Stimulated activated naive CD8-positive, alpha-beta T cell treated with anti-CD3 and anti-CD28 coated beads, Interleukin-15, Interleukin-2, amounts not matched to agents 100 ng/mL and 50 ng/mL, for 24 hours (primary cell): ENCODE data around the gene RFC5.
A peak's percentile ranks its signal among the peaks of the same experiment; 100 is the strongest.

Experiments used
- H3K27ac Mint-ChIP-seq: one replicate; pipeline ENCODE4 v1.8.0; 2021; ENCODE audit warnings: mild to moderate bottlenecking, mixed read lengths
- H3K27me3 Mint-ChIP-seq: one replicate; pipeline ENCODE4 v1.8.0; 2021; ENCODE audit warnings: mixed read lengths
- H3K36me3 Mint-ChIP-seq: one replicate; pipeline ENCODE4 v1.8.0; 2021; ENCODE audit warnings: low read depth, mixed read lengths
- H3K4me1 Mint-ChIP-seq: one replicate; pipeline ENCODE4 v1.8.0; 2021; ENCODE audit warnings: low read depth, mixed read lengths
- H3K4me3 Mint-ChIP-seq: one replicate; pipeline ENCODE4 v1.8.0; 2021; ENCODE audit warnings: mild to moderate bottlenecking, mixed read lengths
- H3K9me3 Mint-ChIP-seq: one replicate; pipeline ENCODE4 v1.8.0; 2021; ENCODE audit warnings: mixed read lengths

RFC5 gene

GRCh38 chr12:118052324-118053070 is 36.0 kb downstream of the RFC5 start:
- no peaks in the 10 kb centered on the region for H3K27me3 Mint-ChIP-seq
- peaks cover 28% of the 10 kb centered on the region for H3K36me3 Mint-ChIP-seq
- H3K4me3 Mint-ChIP-seq = peak overlapping the region; percentile 56
- H3K27ac Mint-ChIP-seq = peak overlapping the region; percentile 89
- H3K9me3 Mint-ChIP-seq = no peaks in the 10 kb centered on the region
- peaks cover 40% of the 10 kb centered on the region for H3K4me1 Mint-ChIP-seq

GRCh38 chr12:118053071-118053985 is 36.8 kb downstream of the RFC5 start:
- peak overlapping the region; percentile 89 for H3K27ac Mint-ChIP-seq
- peaks cover 28% of the 10 kb centered on the region for H3K36me3 Mint-ChIP-seq

GRCh38 chr12:118055144-118055557 is 38.6 kb downstream of the RFC5 start:
- Mint-ChIP-seq H3K4me1 (peaks cover 58% of the 10 kb centered on the region), H3K27me3 (no peaks in the 10 kb centered on the region), H3K9me3 (no peaks in the 10 kb centered on the region), H3K4me3 (no peak overlapping the region), H3K36me3 (peaks cover 21% of the 10 kb centered on the region), H3K27ac (no peak overlapping the region)

More at GRCh38 chr12:118053071-118053985, 36.8 kb downstream of the RFC5 start:
- Mint-ChIP-seq H3K9me3 (no peaks in the 10 kb centered on the region), H3K4me1 (peaks cover 40% of the 10 kb centered on the region), H3K4me3 (no peak overlapping the region), H3K27me3 (no peaks in the 10 kb centered on the region)

- Mint-ChIP-seq H3K27ac (peak overlapping the region; percentile 65), H3K4me1 (peaks cover 56% of the 10 kb centered on the region), H3K4me3 (no peak overlapping the region), H3K27me3 (no peaks in the 10 kb centered on the region), H3K36me3 (peaks cover 13% of the 10 kb centered on the region), H3K9me3 (no peaks in the 10 kb centered on the region)
Observed at GRCh38 chr12:118055865-118056773, 39.6 kb downstream of the RFC5 start.

- H3K9me3 Mint-ChIP-seq = no peaks in the 10 kb centered on the region
- no peaks in the 10 kb centered on the region for H3K27me3 Mint-ChIP-seq
- H3K4me3 Mint-ChIP-seq = no peak overlapping the region
- peaks cover 44% of the 10 kb centered on the region for H3K4me1 Mint-ChIP-seq
- H3K36me3 Mint-ChIP-seq = no peaks in the 10 kb centered on the region
- H3K27ac Mint-ChIP-seq = no peak overlapping the region
Observed at GRCh38 chr12:118058227-118058626, 41.7 kb downstream of the RFC5 start.

GRCh38 chr12:118058881-118059280 is 42.4 kb downstream of the RFC5 start:
- H3K9me3 Mint-ChIP-seq = no peaks in the 10 kb centered on the region
- no peaks in the 10 kb centered on the region for H3K36me3 Mint-ChIP-seq
- peaks cover 47% of the 10 kb centered on the region for H3K4me1 Mint-ChIP-seq
- H3K4me3 Mint-ChIP-seq = peak overlapping the region; percentile 89
- no peaks in the 10 kb centered on the region for H3K27me3 Mint-ChIP-seq
- H3K27ac Mint-ChIP-seq = peak overlapping the region; percentile 93

- Mint-ChIP-seq H3K27ac (peak overlapping the region; percentile 93), H3K36me3 (no peaks in the 10 kb centered on the region), H3K9me3 (no peaks in the 10 kb centered on the region), H3K4me3 (peak overlapping the region; percentile 89), H3K27me3 (no peaks in the 10 kb centered on the region), H3K4me1 (peaks cover 54% of the 10 kb centered on the region)
Observed at GRCh38 chr12:118059341-118060191, 43.1 kb downstream of the RFC5 start.

- H3K4me3 Mint-ChIP-seq = peak overlapping the region; percentile 89
- no peaks in the 10 kb centered on the region for H3K9me3 Mint-ChIP-seq
- peak overlapping the region; percentile 93 for H3K27ac Mint-ChIP-seq
- peaks cover 58% of the 10 kb centered on the region for H3K4me1 Mint-ChIP-seq
- H3K36me3 Mint-ChIP-seq = no peaks in the 10 kb centered on the region
- H3K27me3 Mint-ChIP-seq = no peaks in the 10 kb centered on the region
Observed at GRCh38 chr12:118060301-118061010, 44.0 kb downstream of the RFC5 start.

GRCh38 chr12:118061011-118061872 is 44.7 kb downstream of the RFC5 start, which contains the start of gene WSB2:
Gene WSB2 (minus strand): TSS chr12:118061179. CDS start chr12:118061048, 131 bp downstream.
- no peaks in the 10 kb centered on the region for H3K36me3 Mint-ChIP-seq
- H3K27me3 Mint-ChIP-seq = no peaks in the 10 kb centered on the region
- H3K27ac Mint-ChIP-seq = peak within 1 kb of the TSS; percentile 93
- peak within 1 kb of the TSS; percentile 89 for H3K4me3 Mint-ChIP-seq
- H3K9me3 Mint-ChIP-seq = no peaks in the 10 kb centered on the region
- peaks cover 57% of the 10 kb centered on the region for H3K4me1 Mint-ChIP-seq

GRCh38 chr12:118061873-118062843 is 45.7 kb downstream of the RFC5 start:
- H3K36me3 Mint-ChIP-seq = no peaks in the 10 kb centered on the region
- H3K27ac Mint-ChIP-seq = peak overlapping the region; percentile 91
- peaks cover 4% of the 10 kb centered on the region for H3K27me3 Mint-ChIP-seq
- H3K9me3 Mint-ChIP-seq = no peaks in the 10 kb centered on the region
- H3K4me3 Mint-ChIP-seq = peak overlapping the region; percentile 86
- peaks cover 55% of the 10 kb centered on the region for H3K4me1 Mint-ChIP-seq

- no peaks in the 10 kb centered on the region for H3K9me3 Mint-ChIP-seq
- no peaks in the 10 kb centered on the region for H3K36me3 Mint-ChIP-seq
- H3K27me3 Mint-ChIP-seq = peaks cover 11% of the 10 kb centered on the region
- H3K4me1 Mint-ChIP-seq = peaks cover 63% of the 10 kb centered on the region
- peak overlapping the region; percentile 71 for H3K27ac Mint-ChIP-seq
- peak overlapping the region; percentile 86 for H3K4me3 Mint-ChIP-seq
Observed at GRCh38 chr12:118063576-118064391, 47.3 kb downstream of the RFC5 start.
